OCI-LY1 (cell line): ENCODE results near the gene LAMTOR1.

ENCODE experiments used
- H2AFZ ChIP-seq: fragments of 200-600 bp; sonication (generic), shearing (Covaris generic); 2 replicates; pipeline ENCODE4 v1.6.0; 2014; ENCODE audit warnings: antibody characterized with exemption, mild to moderate bottlenecking, low read length
- H3F3A ChIP-seq: fragments of 200-600 bp; sonication (generic), shearing (Covaris generic); 2 replicates; pipeline ENCODE4 v1.6.0; 2014; ENCODE audit warnings: mild to moderate bottlenecking, antibody characterized with exemption, low read length, moderate library complexity; ENCODE audit not compliant: insufficient read depth
- H3K27ac ChIP-seq: fragments of 200-600 bp; sonication (generic); 2 replicates; pipeline ENCODE4 v1.5.1; 2014; ENCODE audit warnings: low read length, mixed run types, mild to moderate bottlenecking, low read depth; ENCODE audit not compliant: poor library complexity, severe bottlenecking
- H3K27me3 ChIP-seq: fragments of 200-600 bp; sonication (generic); 2 replicates; pipeline ENCODE4 v1.6.0; 2014; ENCODE audit warnings: antibody characterized with exemption, mild to moderate bottlenecking, low read length, moderate library complexity; ENCODE audit not compliant: insufficient read depth
- H3K36me3 ChIP-seq: fragments of 200-600 bp; sonication (generic); 2 replicates; pipeline ENCODE4 v1.6.1; 2014; ENCODE audit warnings: mild to moderate bottlenecking, antibody characterized with exemption, low read length, moderate library complexity, mixed read lengths; ENCODE audit not compliant: insufficient read depth
- H3K4me1 ChIP-seq: fragments of 200-600 bp; sonication (generic); 2 replicates; pipeline ENCODE4 v1.5.1; 2014; ENCODE audit warnings: mild to moderate bottlenecking, low read length, moderate library complexity; ENCODE audit not compliant: insufficient read depth, severe bottlenecking
- H3K4me2 ChIP-seq: fragments of 200-600 bp; sonication (generic), shearing (Covaris generic); 2 replicates; pipeline ENCODE4 v1.6.1; 2014; ENCODE audit warnings: low read length
- H3K4me3 ChIP-seq: fragments of 200-600 bp; sonication (generic); 2 replicates; pipeline ENCODE4 v1.5.1; 2014; ENCODE audit warnings: low read length, low read depth, mild to moderate bottlenecking, mixed read lengths; ENCODE audit not compliant: poor library complexity, severe bottlenecking
- H3K79me2 ChIP-seq: fragments of 200-600 bp; shearing (Covaris generic); 2 replicates; pipeline ENCODE4 v1.6.1; 2016; ENCODE audit warnings: mixed run types, low read length, mixed read lengths; ENCODE audit not compliant: insufficient read depth
- H3K9ac ChIP-seq: fragments of 200-600 bp; sonication (generic), shearing (Covaris generic); 2 replicates; pipeline ENCODE4 v1.6.1; 2014; ENCODE audit warnings: mild to moderate bottlenecking, low read length, mixed read lengths
- H3K9me2 ChIP-seq: fragments of 200-600 bp; sonication (generic), shearing (Covaris generic); 2 replicates; pipeline ENCODE4 v1.6.1; 2014; ENCODE audit warnings: low read depth, mild to moderate bottlenecking, low read length, mixed read lengths
- H3K9me3 ChIP-seq: fragments of 200-600 bp; shearing (Covaris generic); 2 replicates; pipeline ENCODE4 v1.6.1; 2014; ENCODE audit warnings: low read length, mixed read lengths
- H4K20me1 ChIP-seq: fragments of 200-600 bp; sonication (generic), shearing (Covaris generic); 2 replicates; pipeline ENCODE4 v1.6.0; 2016; ENCODE audit warnings: mild to moderate bottlenecking, low read length; ENCODE audit not compliant: insufficient read depth
- EZH2 ChIP-seq: fragments of 200-600 bp; sonication (generic), shearing (Covaris generic); IDR thresholded peaks from 2 replicates; pipeline ENCODE4 v1.8.0; 2017; ENCODE audit warnings: borderline replicate concordance, mixed run types, mild to moderate bottlenecking, antibody characterized with exemption, low read length, moderate library complexity, mixed read lengths
- TF ChIP-seq, protein P1 (sequence below): fragments of 200-600 bp; sonication (generic), shearing (Covaris generic); IDR thresholded peaks from 2 replicates; pipeline ENCODE4 v1.5.1; 2017; ENCODE audit warnings: mild to moderate bottlenecking, antibody characterized with exemption, low read length, moderate library complexity, mixed read lengths

LAMTOR1 gene

DNA sequence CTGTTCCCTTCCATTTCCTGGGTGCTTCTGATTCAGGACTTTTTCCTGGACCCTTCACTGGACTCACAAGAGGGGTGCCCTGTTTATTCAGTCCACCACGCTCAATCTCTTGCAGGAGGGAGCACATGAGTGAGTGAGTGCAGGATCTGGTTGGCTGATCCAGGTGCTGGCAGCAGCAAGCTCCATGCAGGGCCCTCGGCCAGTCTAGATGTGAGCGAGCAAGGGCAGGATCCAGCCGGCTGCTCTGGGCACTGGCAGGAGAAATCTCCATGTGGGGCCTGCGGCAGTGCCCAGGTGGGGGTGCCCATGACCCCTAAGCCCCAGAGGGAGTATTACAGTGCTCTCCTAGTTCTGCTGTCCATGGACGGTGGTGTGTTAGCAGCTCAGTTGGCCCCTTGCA lies 20.9 kb upstream of the LAMTOR1 start:
- no peaks in the 10 kb centered on the region for H3K4me1 ChIP-seq
- no peak overlapping the region for H2AFZ ChIP-seq
- no peak overlapping the region for H3K27ac ChIP-seq
- H3K9ac ChIP-seq: no peak overlapping the region
- TF ChIP-seq EZH2: no peak
- TF ChIP-seq, protein P1, sequence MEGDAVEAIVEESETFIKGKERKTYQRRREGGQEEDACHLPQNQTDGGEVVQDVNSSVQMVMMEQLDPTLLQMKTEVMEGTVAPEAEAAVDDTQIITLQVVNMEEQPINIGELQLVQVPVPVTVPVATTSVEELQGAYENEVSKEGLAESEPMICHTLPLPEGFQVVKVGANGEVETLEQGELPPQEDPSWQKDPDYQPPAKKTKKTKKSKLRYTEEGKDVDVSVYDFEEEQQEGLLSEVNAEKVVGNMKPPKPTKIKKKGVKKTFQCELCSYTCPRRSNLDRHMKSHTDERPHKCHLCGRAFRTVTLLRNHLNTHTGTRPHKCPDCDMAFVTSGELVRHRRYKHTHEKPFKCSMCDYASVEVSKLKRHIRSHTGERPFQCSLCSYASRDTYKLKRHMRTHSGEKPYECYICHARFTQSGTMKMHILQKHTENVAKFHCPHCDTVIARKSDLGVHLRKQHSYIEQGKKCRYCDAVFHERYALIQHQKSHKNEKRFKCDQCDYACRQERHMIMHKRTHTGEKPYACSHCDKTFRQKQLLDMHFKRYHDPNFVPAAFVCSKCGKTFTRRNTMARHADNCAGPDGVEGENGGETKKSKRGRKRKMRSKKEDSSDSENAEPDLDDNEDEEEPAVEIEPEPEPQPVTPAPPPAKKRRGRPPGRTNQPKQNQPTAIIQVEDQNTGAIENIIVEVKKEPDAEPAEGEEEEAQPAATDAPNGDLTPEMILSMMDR: no peak
- H4K20me1 ChIP-seq: no peaks in the 10 kb centered on the region
- H3K4me2 ChIP-seq: no peak overlapping the region
- no peaks in the 10 kb centered on the region; the same call in 1 of the 2 replicates for H3K36me3 ChIP-seq
- H3K9me3 ChIP-seq: peaks cover 8% of the 10 kb centered on the region; the same call in 1 of the 2 replicates
- no peaks in the 10 kb centered on the region for H3K79me2 ChIP-seq
- H3F3A ChIP-seq: no peaks in the 10 kb centered on the region
- H3K27me3 ChIP-seq: peaks cover 7% of the 10 kb centered on the region; the same call in 1 of the 2 replicates
- H3K4me3 ChIP-seq: no peak overlapping the region
- H3K9me2 ChIP-seq: no peaks in the 10 kb centered on the region

DNA sequence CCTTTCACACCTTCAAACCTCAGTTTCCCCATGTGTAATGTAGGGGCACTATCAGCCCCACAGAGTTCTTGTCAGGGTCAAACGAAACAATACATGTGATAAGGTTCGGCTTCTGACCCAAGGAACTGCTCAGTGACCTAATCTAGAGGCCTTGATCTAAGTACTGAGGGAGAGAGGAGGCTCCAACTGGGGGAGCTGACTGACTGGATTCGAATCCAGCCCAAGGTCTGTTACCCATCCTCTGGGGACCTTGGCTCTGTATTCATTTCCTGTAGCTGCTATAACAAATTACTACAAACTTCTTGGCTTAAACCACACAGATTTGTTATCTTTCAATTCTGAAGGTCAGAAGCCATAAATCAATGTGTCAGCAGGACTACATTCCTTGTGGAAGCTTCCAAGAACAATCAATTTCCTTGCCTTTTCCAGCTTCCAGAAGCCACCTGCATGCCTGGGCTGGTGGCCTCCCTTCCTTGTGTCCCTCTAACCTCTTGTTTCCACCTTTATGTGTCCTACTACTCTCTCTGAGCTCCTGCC lies 20.1 kb upstream of the LAMTOR1 start:
- Histone ChIP-seq H3K9me2 (no peaks in the 10 kb centered on the region), H3K4me3 (no peak overlapping the region), H3K27me3 (peaks cover 7% of the 10 kb centered on the region; the same call in 1 of the 2 replicates), H3F3A (no peaks in the 10 kb centered on the region), H3K36me3 (no peaks in the 10 kb centered on the region; the same call in 1 of the 2 replicates), H3K4me2 (no peak overlapping the region), H3K79me2 (no peaks in the 10 kb centered on the region), H3K4me1 (no peaks in the 10 kb centered on the region), H4K20me1 (no peaks in the 10 kb centered on the region), H3K27ac (no peak overlapping the region), H3K9ac (no peak overlapping the region), H2AFZ (no peak overlapping the region), H3K9me3 (peaks cover 4% of the 10 kb centered on the region; the same call in 1 of the 2 replicates)
- TF ChIP-seq, protein P1: no peak
- no peak for TF ChIP-seq EZH2

DNA sequence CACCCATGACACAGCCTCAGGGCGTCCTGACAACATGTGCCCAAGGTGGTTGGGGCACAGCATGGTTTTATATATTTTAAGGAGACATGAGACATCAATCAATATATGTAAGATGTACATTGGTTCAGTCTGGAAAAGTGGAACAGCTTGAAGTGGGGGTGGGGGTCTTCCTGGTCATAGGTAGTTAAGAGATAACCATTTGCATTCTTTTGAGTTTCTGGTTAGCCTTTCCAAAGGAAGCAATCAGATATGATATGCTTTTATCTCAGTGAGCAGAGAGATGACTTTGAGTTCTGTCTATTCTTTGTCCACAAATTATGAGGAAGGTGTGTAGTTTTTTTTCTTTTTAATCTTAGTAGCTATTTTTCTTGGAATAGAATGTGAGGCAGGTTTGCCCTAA lies 19.5 kb upstream of the LAMTOR1 start:
- TF ChIP-seq EZH2: no peak
- Histone ChIP-seq H3K27me3 (peaks cover 7% of the 10 kb centered on the region; the same call in 1 of the 2 replicates), H3K36me3 (no peaks in the 10 kb centered on the region; the same call in 1 of the 2 replicates), H2AFZ (no peak overlapping the region), H3K4me1 (no peaks in the 10 kb centered on the region), H3K27ac (no peak overlapping the region), H3K4me2 (no peak overlapping the region), H4K20me1 (no peaks in the 10 kb centered on the region), H3K9me3 (0 out of 2 replicates have a peak, but pooled peaks cover 4% of the 10 kb centered on the region), H3F3A (no peaks in the 10 kb centered on the region), H3K4me3 (no peak overlapping the region), H3K9ac (no peak overlapping the region), H3K9me2 (no peaks in the 10 kb centered on the region), H3K79me2 (no peaks in the 10 kb centered on the region)

DNA sequence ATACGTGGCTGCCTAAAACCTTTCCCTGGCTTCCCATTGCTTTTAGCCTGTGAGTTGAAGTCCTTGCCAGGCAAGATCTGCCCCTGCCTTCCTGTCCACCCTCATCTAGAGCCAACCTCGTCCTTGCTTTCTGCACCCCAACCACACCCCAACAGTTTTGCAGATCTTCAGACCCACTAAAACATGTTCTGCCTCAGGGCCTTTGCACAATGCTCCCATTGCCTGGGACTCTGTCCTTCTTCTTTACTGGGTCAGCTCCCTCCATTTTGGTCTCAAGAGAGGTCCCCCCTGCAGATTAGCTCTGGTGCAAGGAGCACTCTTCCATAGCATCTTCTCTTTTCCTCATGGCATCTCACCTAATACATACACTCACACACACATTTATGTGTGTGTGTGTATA lies 17.8 kb upstream of the LAMTOR1 start:
- no peaks in the 10 kb centered on the region for H3K9me2 ChIP-seq
- peaks cover 7% of the 10 kb centered on the region; the same call in 1 of the 2 replicates for H3K27me3 ChIP-seq
- H2AFZ ChIP-seq: no peak overlapping the region
- H3K4me3 ChIP-seq: no peak overlapping the region
- H3K9ac ChIP-seq: no peak overlapping the region
- no peaks in the 10 kb centered on the region for H4K20me1 ChIP-seq
- TF ChIP-seq EZH2: no peak
- no peaks in the 10 kb centered on the region for H3K4me1 ChIP-seq
- H3K36me3 ChIP-seq: no peaks in the 10 kb centered on the region; the same call in 1 of the 2 replicates
- no peaks in the 10 kb centered on the region for H3K9me3 ChIP-seq
- no peaks in the 10 kb centered on the region for H3F3A ChIP-seq
- no peak overlapping the region for H3K4me2 ChIP-seq
- H3K27ac ChIP-seq: no peak overlapping the region
- H3K79me2 ChIP-seq: no peaks in the 10 kb centered on the region
